Lower leg skin (tissue), 3 donors: Measurements from ENCODE around the gene PI16.

Experiments used
- CTCF ChIP-seq, 3 donors: fragments of 450-650 bp; IDR thresholded peaks; one replicate each; pipeline ENCODE4 v1.5.1; 2016; ENCODE audit warnings: antibody characterized with exemption in 3 of 3, mild to moderate bottlenecking in 3 of 3, moderate library complexity in 2 of 3
- POLR2A ChIP-seq, 2 donors: fragments of 450-650 bp; IDR thresholded peaks; one replicate each; pipeline ENCODE4 v1.6.1; 2016 to 2017; ENCODE audit warnings: antibody characterized with exemption in 2 of 2, mild to moderate bottlenecking in 1 of 2, moderate library complexity in 1 of 2

- no peak for TF ChIP-seq CTCF (IDR thresholded peaks at IDR 0.05)
- no peak for TF ChIP-seq POLR2A (IDR thresholded peaks at IDR 0.05)
These were observed 29.7 kb upstream of the PI16 start for GRCh38 chr6:36924778-36925374.
